ENCODE results near the gene ZBTB46. TPM values are rescaled to one million over a fixed set of nuclear protein-coding genes. Genes with fewer than 3 reads are reported as not detected.

Gene ZBTB46
- total RNA-seq, 3 donors from 2014 or later = 8.2 to 18.7 (median 10.7) TPM

- TF ChIP-seq POLR2AphosphoS5 (IDR thresholded peaks at IDR 0.05) = no peak
- no peak for TF ChIP-seq POLR2A (IDR thresholded peaks at IDR 0.05)
- TF ChIP-seq CTCF (IDR thresholded peaks at IDR 0.05) = no peak
- peaks cover 26 to 31% of the 10 kb centered on the region in 2 donors for H3K4me1 ChIP-seq
Measured at GRCh38 chr20:63741676-63742380, 89.2 kb downstream of the ZBTB46 start.

GRCh38 chr20:63741354-63741675, 89.7 kb downstream of the ZBTB46 start:
- H3K36me3 ChIP-seq = no peaks in the 10 kb centered on the region
- peak overlapping the region; percentile 60 to 83 (median 61) for H3K4me3 ChIP-seq
- TF ChIP-seq POLR2AphosphoS5 (IDR thresholded peaks at IDR 0.05) (no peak), POLR2A (IDR thresholded peaks at IDR 0.05) (no peak), CTCF (IDR thresholded peaks at IDR 0.05) (no peak)
- peaks cover 26 to 31% of the 10 kb centered on the region in 2 donors for H3K4me1 ChIP-seq
- no peaks in the 10 kb centered on the region for H3K9me3 ChIP-seq
- DNase-seq (ENCODE audit: low spot score in 2 of 2) = no peak
- intact Hi-C loops (cut with DNase I; ENCODE audit: low total_unique reads) = no loop called here
- H3K27me3 ChIP-seq = no peaks in the 10 kb centered on the region
- peak overlapping the region; percentile 80 to 99 for H3K27ac ChIP-seq

More at GRCh38 chr20:63741676-63742380, 89.2 kb downstream of the ZBTB46 start:
- H3K36me3 ChIP-seq = no peaks in the 10 kb centered on the region
- H3K9me3 ChIP-seq = no peaks in the 10 kb centered on the region
- intact Hi-C loops (cut with DNase I; ENCODE audit: low total_unique reads) = no loop called here
- H3K27ac ChIP-seq = peak overlapping the region; percentile 80 to 99
- no peak for DNase-seq (ENCODE audit: low spot score in 2 of 2)
- peak overlapping the region in 2 of 3 donors; percentile 60 to 83 for H3K4me3 ChIP-seq
- no peaks in the 10 kb centered on the region for H3K27me3 ChIP-seq

GRCh38 chr20:63740627-63741353, 90.3 kb downstream of the ZBTB46 start:
- peak overlapping the region; percentile 80 to 99 for H3K27ac ChIP-seq
- TF ChIP-seq CTCF (IDR thresholded peaks at IDR 0.05) (no peak), POLR2A (IDR thresholded peaks at IDR 0.05) (peak; percentile 25), POLR2AphosphoS5 (IDR thresholded peaks at IDR 0.05) (peak; percentile 77 to 93 (median 80))
- H3K36me3 ChIP-seq = no peaks in the 10 kb centered on the region
- H3K4me1 ChIP-seq = peaks cover 26 to 31% of the 10 kb centered on the region in 2 donors
- DNase-seq (ENCODE audit: low spot score in 2 of 2) = peak; percentile 90 to 95
- H3K9me3 ChIP-seq = no peaks in the 10 kb centered on the region
- no peaks in the 10 kb centered on the region for H3K27me3 ChIP-seq
- intact Hi-C loops (cut with DNase I; ENCODE audit: low total_unique reads) = no loop called here
- peak overlapping the region; percentile 60 to 83 (median 61) for H3K4me3 ChIP-seq

- DNase-seq (ENCODE audit: low spot score in 2 of 2) = no peak
- Histone ChIP-seq H3K9me3 (no peaks in the 10 kb centered on the region), H3K4me3 (peak overlapping the region; percentile 60 to 83 (median 61)), H3K27me3 (no peaks in the 10 kb centered on the region), H3K36me3 (no peaks in the 10 kb centered on the region), H3K4me1 (peaks cover 26 to 31% of the 10 kb centered on the region in 2 donors), H3K27ac (peak overlapping the region; percentile 80 to 99)
- no peak for TF ChIP-seq POLR2A (IDR thresholded peaks at IDR 0.05)
- TF ChIP-seq CTCF (IDR thresholded peaks at IDR 0.05) = no peak
- TF ChIP-seq POLR2AphosphoS5 (IDR thresholded peaks at IDR 0.05) = no peak
- intact Hi-C loops (cut with DNase I; ENCODE audit: low total_unique reads) = no loop called here
Measured at GRCh38 chr20:63740070-63740626, 90.9 kb downstream of the ZBTB46 start.
